ENCODE data around the gene UVRAG.

Gene UVRAG

DNA sequence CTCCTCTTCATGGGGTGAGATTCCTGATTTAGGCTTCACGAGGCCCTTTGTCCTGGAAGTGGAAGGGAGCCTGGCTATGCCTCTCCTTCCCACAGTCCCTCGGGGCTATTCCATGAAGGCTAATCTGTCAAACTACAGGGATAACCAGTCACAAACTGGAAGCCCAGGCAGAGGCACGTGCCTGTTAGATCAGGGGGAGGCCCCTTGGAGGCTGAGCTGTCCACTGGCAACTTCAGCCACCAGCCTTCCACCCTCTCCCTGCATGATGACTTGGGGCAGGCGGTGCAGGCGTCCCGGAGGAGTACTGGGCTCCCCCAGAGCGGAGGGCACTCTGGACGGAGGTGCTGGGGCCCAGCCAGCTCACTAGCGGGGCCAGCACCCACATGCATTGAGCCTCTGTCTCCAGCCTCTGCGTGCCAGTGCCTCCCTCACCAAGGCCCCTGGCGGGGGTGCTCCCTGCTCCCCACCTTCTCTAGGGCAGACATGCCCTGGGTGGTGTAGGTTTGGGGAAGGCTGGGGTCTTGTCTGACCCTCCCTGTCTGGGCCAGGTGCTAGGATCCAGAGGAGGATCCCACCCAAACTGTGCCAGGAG lies 348.4 kb downstream of the UVRAG start:
- TF ChIP-seq, protein P1, sequence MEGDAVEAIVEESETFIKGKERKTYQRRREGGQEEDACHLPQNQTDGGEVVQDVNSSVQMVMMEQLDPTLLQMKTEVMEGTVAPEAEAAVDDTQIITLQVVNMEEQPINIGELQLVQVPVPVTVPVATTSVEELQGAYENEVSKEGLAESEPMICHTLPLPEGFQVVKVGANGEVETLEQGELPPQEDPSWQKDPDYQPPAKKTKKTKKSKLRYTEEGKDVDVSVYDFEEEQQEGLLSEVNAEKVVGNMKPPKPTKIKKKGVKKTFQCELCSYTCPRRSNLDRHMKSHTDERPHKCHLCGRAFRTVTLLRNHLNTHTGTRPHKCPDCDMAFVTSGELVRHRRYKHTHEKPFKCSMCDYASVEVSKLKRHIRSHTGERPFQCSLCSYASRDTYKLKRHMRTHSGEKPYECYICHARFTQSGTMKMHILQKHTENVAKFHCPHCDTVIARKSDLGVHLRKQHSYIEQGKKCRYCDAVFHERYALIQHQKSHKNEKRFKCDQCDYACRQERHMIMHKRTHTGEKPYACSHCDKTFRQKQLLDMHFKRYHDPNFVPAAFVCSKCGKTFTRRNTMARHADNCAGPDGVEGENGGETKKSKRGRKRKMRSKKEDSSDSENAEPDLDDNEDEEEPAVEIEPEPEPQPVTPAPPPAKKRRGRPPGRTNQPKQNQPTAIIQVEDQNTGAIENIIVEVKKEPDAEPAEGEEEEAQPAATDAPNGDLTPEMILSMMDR (IDR thresholded peaks at IDR 0.05; ENCODE audit: extremely low read depth, insufficient read depth, missing control alignments) = no peak
- no peak for DNase-seq (ENCODE audit: low spot score)
- in situ Hi-C loops (cut with MboI; ENCODE audit: low pct_unique_long_range_greater_than_20kb, low sequenced_read_pairs, unreplicated experiment) = no loop called here

DNA sequence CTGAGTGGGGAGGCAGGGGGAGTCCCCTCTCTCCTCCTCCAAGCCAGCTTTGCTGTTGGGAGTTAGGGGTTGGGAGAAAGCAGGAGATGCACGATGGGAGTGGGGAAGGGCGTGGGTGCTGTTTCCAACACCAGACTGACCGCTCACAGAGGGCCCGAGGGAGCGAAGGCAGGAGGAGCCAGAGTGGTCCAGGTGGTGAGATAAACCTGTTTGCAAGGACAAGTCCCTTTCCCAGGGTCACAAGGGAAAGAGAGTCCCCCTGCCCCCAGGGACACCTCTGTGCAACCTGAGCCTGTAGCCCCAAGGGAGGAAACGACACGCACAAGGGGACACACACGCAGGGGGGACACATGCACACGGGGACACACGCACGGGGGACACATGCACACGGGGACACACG lies 349.1 kb downstream of the UVRAG start:
- in situ Hi-C loops (cut with MboI; ENCODE audit: low pct_unique_long_range_greater_than_20kb, low sequenced_read_pairs, unreplicated experiment) = no loop called here
- DNase-seq (ENCODE audit: low spot score) = no peak
- TF ChIP-seq, protein P1 (IDR thresholded peaks at IDR 0.05; ENCODE audit: extremely low read depth, insufficient read depth, missing control alignments) = no peak

GRCh38 chr11:76164861-76165751 lies 350.1 kb downstream of the UVRAG start:
- TF ChIP-seq, protein P1 (IDR thresholded peaks at IDR 0.05; ENCODE audit: extremely low read depth, insufficient read depth, missing control alignments) = no peak
- DNase-seq (ENCODE audit: low spot score) = no peak

DNA sequence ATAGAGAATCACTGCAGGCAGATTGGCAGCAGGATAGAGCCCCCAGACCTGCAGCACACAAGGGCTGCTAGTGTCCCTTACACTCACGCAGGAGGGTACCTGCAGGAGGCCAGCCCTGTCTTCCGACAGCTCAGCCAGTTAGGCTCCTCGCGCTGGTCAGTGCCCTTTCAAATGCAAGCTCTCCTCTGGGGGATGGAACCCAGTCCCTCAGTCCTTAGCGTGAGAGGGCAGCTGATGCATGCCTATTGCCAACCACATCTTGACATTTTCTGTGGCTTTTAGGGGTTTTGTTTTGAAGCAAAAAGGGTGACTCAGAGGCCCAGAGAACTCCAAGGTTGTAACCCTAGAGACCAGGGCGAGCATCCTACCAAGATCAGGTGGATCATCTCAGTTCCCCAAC lies 351.3 kb downstream of the UVRAG start:
- in situ Hi-C loops (cut with MboI; ENCODE audit: low pct_unique_long_range_greater_than_20kb, low sequenced_read_pairs, unreplicated experiment) = no loop called here
- TF ChIP-seq, protein P1 (IDR thresholded peaks at IDR 0.05; ENCODE audit: extremely low read depth, insufficient read depth, missing control alignments) = no peak
- peak; percentile 65 for DNase-seq (ENCODE audit: low spot score)

More at GRCh38 chr11:76164861-76165751, 350.1 kb downstream of the UVRAG start:
- in situ Hi-C loops (cut with MboI; ENCODE audit: low pct_unique_long_range_greater_than_20kb, low sequenced_read_pairs, unreplicated experiment) = no loop called here

DNA sequence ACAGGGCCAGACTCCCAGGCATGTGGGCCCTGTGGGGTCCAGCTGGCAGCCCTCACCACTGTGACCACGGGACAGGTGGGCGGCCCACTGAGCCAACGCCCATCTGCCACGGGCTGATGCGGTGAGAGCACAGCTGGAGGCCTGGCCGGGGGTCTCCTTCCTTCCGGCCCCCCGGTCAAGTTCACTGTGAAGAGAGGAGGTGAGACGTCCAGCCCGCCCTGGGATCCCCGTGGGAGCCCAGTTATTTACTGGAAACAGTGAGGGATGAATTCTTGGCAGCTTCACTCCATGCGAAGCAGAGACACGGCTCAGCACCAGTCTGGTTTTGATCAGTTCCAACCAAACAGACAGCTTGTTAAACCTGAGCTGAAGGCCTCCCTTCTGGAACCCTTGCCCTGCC lies 352.6 kb downstream of the UVRAG start:
- in situ Hi-C loops (cut with MboI; ENCODE audit: low pct_unique_long_range_greater_than_20kb, low sequenced_read_pairs, unreplicated experiment) = no loop called here
- TF ChIP-seq, protein P1 (IDR thresholded peaks at IDR 0.05; ENCODE audit: extremely low read depth, insufficient read depth, missing control alignments) = no peak
- DNase-seq (ENCODE audit: low spot score) = no peak

GRCh38 chr11:76169473-76169896 lies 354.5 kb downstream of the UVRAG start:
- DNase-seq (ENCODE audit: low spot score) = no peak
- in situ Hi-C loops (cut with MboI; ENCODE audit: low pct_unique_long_range_greater_than_20kb, low sequenced_read_pairs, unreplicated experiment) = no loop called here
- TF ChIP-seq, protein P1 (IDR thresholded peaks at IDR 0.05; ENCODE audit: extremely low read depth, insufficient read depth, missing control alignments) = no peak
